Measurements from ENCODE around the gene TMEM168.

DNA sequence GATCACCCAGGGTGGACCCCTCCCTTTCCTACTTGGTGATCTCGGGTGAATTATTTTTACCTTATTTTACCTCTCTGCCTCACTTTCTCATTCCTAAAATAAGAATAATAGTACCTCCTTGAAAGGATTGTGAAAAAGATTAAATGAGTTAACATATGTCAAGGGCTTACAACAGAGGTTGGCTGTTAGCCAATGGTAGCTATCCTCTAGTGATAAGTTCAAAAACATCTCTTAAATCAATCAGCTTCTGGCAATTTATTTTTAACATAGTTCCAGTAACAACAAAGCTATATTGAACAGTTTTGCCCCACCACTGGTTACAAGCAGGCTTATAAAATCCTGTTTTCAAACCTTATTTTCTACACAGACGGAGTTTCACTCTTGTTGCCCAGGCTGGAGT lies 45.4 kb downstream of the TMEM168 start:
- no peak for TF ChIP-seq ZNF263 (CRISPR knock-in tag; IDR thresholded peaks at IDR 0.05; ENCODE audit: low read depth)
- TF ChIP-seq TCF7 (CRISPR knock-in tag; IDR thresholded peaks at IDR 0.05; ENCODE audit: low read depth), result no peak
- TF ChIP-seq, protein P1, sequence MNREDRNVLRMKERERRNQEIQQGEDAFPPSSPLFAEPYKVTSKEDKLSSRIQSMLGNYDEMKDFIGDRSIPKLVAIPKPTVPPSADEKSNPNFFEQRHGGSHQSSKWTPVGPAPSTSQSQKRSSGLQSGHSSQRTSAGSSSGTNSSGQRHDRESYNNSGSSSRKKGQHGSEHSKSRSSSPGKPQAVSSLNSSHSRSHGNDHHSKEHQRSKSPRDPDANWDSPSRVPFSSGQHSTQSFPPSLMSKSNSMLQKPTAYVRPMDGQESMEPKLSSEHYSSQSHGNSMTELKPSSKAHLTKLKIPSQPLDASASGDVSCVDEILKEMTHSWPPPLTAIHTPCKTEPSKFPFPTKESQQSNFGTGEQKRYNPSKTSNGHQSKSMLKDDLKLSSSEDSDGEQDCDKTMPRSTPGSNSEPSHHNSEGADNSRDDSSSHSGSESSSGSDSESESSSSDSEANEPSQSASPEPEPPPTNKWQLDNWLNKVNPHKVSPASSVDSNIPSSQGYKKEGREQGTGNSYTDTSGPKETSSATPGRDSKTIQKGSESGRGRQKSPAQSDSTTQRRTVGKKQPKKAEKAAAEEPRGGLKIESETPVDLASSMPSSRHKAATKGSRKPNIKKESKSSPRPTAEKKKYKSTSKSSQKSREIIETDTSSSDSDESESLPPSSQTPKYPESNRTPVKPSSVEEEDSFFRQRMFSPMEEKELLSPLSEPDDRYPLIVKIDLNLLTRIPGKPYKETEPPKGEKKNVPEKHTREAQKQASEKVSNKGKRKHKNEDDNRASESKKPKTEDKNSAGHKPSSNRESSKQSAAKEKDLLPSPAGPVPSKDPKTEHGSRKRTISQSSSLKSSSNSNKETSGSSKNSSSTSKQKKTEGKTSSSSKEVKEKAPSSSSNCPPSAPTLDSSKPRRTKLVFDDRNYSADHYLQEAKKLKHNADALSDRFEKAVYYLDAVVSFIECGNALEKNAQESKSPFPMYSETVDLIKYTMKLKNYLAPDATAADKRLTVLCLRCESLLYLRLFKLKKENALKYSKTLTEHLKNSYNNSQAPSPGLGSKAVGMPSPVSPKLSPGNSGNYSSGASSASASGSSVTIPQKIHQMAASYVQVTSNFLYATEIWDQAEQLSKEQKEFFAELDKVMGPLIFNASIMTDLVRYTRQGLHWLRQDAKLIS (CRISPR knock-in tag; IDR thresholded peaks at IDR 0.05; ENCODE audit: borderline replicate concordance), result no peak
- no peak for TF ChIP-seq TP53 (CRISPR knock-in tag; IDR thresholded peaks at IDR 0.05)
- TF ChIP-seq SMAD3 (CRISPR knock-in tag; IDR thresholded peaks at IDR 0.05; ENCODE audit: borderline replicate concordance), result no peak
- no peak for TF ChIP-seq CBFB (CRISPR knock-in tag; IDR thresholded peaks at IDR 0.05; ENCODE audit: low read depth)
- no peak for TF ChIP-seq MAX (CRISPR knock-in tag; IDR thresholded peaks at IDR 0.05)
